HG03439 (cell line): Measurements from ENCODE around the gene ZNHIT3.
A peak's percentile ranks its signal among the peaks of the same experiment; 100 is the strongest.

Source experiments
- ATAC-seq: cut with Tn5 transposase; IDR thresholded peaks from one replicate; pipeline ENCODE4 v1.9.1; 2021; ENCODE audit warnings: mild to moderate bottlenecking, moderate library complexity; ENCODE audit not compliant: unreplicated experiment

ZNHIT3 gene

GRCh38 chr17:36545077-36545464 is 58.6 kb downstream of the ZNHIT3 start:
- peak; percentile 41 for ATAC-seq
